ENCODE measurements around the gene B3GAT1. TPM values are rescaled to one million over a fixed set of nuclear protein-coding genes. Genes with fewer than 3 reads are reported as not detected.

The B3GAT1 gene
- total RNA-seq, 4 donors from 2014 or later, result 0.13 to 0.58 (median 0.44) TPM; not detected in 1

DNA sequence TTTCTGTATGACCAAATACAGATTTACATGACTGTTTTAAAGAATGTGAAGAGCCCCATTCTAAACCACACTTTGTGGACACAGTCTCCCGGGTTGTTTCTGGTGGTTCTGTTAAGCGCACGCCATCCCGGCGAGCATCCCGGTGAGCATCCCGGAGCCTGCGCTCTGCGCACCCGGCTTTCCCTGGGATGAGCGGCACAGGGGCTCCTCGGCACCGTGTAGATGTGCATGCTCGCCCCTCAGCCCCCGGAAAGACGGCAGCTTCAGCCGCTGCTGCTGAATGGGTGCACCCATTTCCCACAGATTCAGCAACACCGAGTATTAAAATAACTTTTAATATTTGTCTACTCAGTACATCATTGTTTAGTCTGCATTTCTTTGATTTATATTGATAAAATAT is 44.3 kb downstream of the B3GAT1 start:
- intact Hi-C loops (cut with DNase I; ENCODE audit: low total_unique reads), result no loop called here
- DNase-seq (ENCODE audit: low spot score in 2 of 2), result no peak
- 92 to 94% methylated on average over 18 of the region's 18 CpGs for WGBS, 2 donors
- TF ChIP-seq, protein P1, sequence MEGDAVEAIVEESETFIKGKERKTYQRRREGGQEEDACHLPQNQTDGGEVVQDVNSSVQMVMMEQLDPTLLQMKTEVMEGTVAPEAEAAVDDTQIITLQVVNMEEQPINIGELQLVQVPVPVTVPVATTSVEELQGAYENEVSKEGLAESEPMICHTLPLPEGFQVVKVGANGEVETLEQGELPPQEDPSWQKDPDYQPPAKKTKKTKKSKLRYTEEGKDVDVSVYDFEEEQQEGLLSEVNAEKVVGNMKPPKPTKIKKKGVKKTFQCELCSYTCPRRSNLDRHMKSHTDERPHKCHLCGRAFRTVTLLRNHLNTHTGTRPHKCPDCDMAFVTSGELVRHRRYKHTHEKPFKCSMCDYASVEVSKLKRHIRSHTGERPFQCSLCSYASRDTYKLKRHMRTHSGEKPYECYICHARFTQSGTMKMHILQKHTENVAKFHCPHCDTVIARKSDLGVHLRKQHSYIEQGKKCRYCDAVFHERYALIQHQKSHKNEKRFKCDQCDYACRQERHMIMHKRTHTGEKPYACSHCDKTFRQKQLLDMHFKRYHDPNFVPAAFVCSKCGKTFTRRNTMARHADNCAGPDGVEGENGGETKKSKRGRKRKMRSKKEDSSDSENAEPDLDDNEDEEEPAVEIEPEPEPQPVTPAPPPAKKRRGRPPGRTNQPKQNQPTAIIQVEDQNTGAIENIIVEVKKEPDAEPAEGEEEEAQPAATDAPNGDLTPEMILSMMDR (IDR thresholded peaks at IDR 0.05), result no peak
- no peak for TF ChIP-seq POLR2A (IDR thresholded peaks at IDR 0.05)
- H3K4me3 ChIP-seq (ENCODE audit: low read depth, poor library complexity, severe bottlenecking), result no peak overlapping the region

DNA sequence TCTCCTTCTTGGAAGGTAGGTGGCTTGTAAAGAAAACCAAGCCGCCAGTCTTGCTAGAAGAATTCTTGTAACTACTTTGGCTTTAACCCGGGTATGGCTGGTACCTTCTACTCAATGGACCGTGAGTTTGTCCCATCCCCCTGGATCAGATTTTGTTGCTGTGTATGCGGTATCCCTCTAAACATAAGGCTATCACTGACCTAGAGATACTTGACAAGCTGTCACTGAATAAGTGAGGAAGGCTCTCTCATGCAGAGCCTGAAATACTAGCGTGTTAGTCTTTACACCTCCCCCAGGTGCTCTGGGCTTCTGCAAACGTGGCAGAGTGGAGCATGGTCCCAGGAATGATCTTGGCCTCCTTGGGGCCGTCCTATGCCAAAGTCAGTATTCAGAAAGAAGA is 45.8 kb downstream of the B3GAT1 start:
- intact Hi-C loops (cut with DNase I; ENCODE audit: low total_unique reads), result no loop called here
- TF ChIP-seq, protein P1 (IDR thresholded peaks at IDR 0.05), result no peak
- no peak for TF ChIP-seq POLR2A (IDR thresholded peaks at IDR 0.05)
- 78 to 85% methylated on average over 7 of the region's 7 CpGs for WGBS, 2 donors
- DNase-seq (ENCODE audit: low spot score in 2 of 2), result no peak
- no peak overlapping the region for H3K4me3 ChIP-seq (ENCODE audit: low read depth, poor library complexity, severe bottlenecking)

DNA sequence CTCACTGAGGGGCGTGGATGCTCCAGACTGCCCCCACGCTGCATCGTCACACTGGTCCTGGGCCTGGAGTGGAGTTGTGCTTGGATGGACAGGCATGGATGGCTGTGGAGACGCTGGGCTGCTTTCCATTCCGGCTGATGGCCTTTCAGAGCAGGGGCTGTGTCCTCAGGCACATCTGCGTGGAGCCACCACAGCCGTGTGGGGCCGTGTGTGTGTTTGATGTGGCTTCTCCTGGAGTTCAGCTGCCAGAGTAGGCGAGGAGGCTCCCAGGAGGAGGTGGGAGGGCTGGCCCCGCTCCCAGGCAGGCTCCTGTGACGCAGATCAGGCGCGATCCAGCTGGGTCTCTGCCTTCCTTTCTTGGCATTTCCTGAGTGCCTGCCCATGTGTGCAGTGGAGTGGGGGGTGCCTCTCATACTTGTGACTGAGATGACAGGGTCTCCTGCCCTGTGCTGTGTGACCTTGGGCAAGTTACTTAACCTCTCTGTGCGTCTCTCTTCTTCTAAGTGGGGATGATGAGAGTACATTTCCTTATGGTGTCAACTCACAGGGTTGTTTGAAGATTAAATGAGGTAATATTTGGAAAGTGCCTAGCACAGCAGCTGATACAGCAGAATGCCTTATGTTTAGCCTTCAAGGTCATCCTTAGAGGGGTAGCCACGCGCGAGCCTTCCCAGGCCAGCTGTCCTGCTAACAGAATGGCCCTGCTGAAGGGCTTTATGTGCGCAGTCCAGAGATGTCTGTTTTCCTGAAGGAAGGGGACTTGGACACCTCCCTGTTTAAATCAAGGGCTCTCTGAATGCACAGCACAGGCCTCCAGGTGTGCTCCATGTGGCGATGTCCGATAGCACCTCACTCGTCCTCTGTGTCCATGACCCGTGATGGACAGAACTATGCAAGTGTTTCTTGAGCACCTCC is 46.8 kb downstream of the B3GAT1 start:
- no peak for DNase-seq (ENCODE audit: low spot score in 2 of 2)
- TF ChIP-seq, protein P1 (IDR thresholded peaks at IDR 0.05), result no peak
- no peak for TF ChIP-seq POLR2A (IDR thresholded peaks at IDR 0.05)
- 61 to 71% methylated on average over 14 to 21 of the region's 22 CpGs for WGBS, 2 donors
- no peak overlapping the region for H3K4me3 ChIP-seq (ENCODE audit: low read depth, poor library complexity, severe bottlenecking)
- intact Hi-C loops (cut with DNase I; ENCODE audit: low total_unique reads), result no loop called here

DNA sequence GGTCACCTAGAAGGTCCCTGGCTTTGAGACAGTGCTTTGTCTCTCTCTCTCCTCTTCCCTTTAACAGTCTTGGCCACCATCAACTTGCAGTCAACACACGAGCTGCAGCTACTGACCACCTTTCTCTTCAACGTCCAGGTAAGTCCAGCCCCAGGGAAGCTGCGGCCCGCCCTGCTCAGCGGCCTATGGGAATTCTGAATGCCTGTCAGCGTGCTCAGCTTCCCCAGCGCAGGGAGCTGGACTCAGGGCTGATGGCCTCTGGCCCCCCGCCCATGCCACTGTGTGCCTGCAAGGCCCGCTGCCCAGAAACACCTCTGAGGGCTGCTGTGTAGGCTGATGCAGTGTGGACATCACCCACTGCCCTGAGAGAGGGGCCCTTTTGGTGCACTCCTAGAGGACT is 47.8 kb downstream of the B3GAT1 start:
- TF ChIP-seq, protein P1 (IDR thresholded peaks at IDR 0.05), result no peak
- TF ChIP-seq POLR2A (IDR thresholded peaks at IDR 0.05), result no peak
- H3K4me3 ChIP-seq (ENCODE audit: low read depth, poor library complexity, severe bottlenecking), result no peak overlapping the region
- WGBS, 2 donors, result 80 to 90% methylated on average over 9 of the region's 9 CpGs
- DNase-seq (ENCODE audit: low spot score in 2 of 2), result no peak
- intact Hi-C loops (cut with DNase I; ENCODE audit: low total_unique reads), result no loop called here

DNA sequence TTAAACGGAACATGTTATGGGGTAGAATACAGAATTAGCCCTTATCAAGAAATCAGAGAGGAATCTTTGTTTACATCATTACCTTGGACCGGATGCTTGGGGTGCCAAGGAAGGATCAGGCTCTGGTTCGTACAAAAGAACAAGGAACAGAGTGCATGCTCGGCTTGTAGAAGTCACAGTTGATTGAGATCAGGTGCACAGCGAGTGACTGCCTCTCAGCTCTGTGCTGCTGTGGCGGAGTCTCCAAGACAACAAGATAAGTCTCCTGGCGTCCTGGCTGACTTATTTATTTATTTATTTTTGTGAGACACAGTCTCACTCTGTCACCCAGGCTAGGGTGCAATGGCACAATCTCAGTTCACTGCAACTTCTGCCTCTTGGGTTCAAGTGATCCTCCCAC is 48.5 kb downstream of the B3GAT1 start:
- WGBS, 2 donors, result 68 to 70% methylated on average over 7 of the region's 7 CpGs
- DNase-seq (ENCODE audit: low spot score in 2 of 2), result no peak
- TF ChIP-seq, protein P1 (IDR thresholded peaks at IDR 0.05), result no peak
- no peak for TF ChIP-seq POLR2A (IDR thresholded peaks at IDR 0.05)
- no peak overlapping the region for H3K4me3 ChIP-seq (ENCODE audit: low read depth, poor library complexity, severe bottlenecking)
- intact Hi-C loops (cut with DNase I; ENCODE audit: low total_unique reads), result no loop called here

All from lower leg skin (tissue), 4 donors.